MM.1S (cell line): ENCODE data around the gene KBTBD2.

Experiments used
- CTCF ChIP-seq: fragments of 300-600 bp; sonication (generic); IDR thresholded peaks from 2 replicates; pipeline ENCODE4 v1.5.1; 2016; ENCODE audit warnings: antibody characterized with exemption, low read length, mixed read lengths
- EZH2 ChIP-seq: fragments of 300-600 bp; sonication (generic); optimal IDR thresholded peaks from 2 replicates; pipeline ENCODE3; 2017; ENCODE audit warnings: low read depth, mild to moderate bottlenecking, antibody characterized with exemption, low read length, mixed read lengths

GRCh38 chr7:32872421-32872820 is 19.1 kb downstream of the KBTBD2 start:
- TF ChIP-seq CTCF (no peak), EZH2 (no peak)
